GM12878 (cell line): Measurements from ENCODE around the gene HS3ST6. TPM values are rescaled to one million over a fixed set of nuclear protein-coding genes. Genes with fewer than 3 reads are reported as not detected.

Source experiments
- ATAC-seq: fragments of 200-7000 bp; cut with Tn5 transposase; 3 replicates; pipeline ENCODE4 v1.9.1; 2020; ENCODE audit warnings: mild to moderate bottlenecking, moderate library complexity
- BruUV-seq: library from RNA; stranded (reverse); fragments of 400-500 nt; replicated peaks from 2 replicates; lab custom pipeline; 2021; lab: Mats Ljungman, UMichigan
- CTCF ChIA-PET: fragments of 300-600 bp; sonication (Branson Sonifier 250); formaldehyde crosslinking; extraction: SDS; loops from one replicate; lab custom pipeline; 2021; ENCODE audit warnings: inconsistent platforms; lab: Yijun Ruan, JAX
- POLR2A ChIA-PET: fragments of 350-600 bp; formaldehyde crosslinking; extraction: SDS; loops from one replicate; lab custom pipeline; 2021; ENCODE audit warnings: inconsistent platforms; lab: Charles Lee
- RAD21 ChIA-PET: fragments of 300-600 bp; sonication (Branson Sonifier 250); formaldehyde crosslinking; loops from one replicate; lab custom pipeline; 2023; ENCODE audit warnings: antibody characterized with exemption; ENCODE audit not compliant: unreplicated experiment; lab: Charles Lee
- SMC1A ChIA-PET: fragments of 300-600 bp; sonication (Branson Sonifier 250); formaldehyde crosslinking; loops from one replicate; lab custom pipeline; 2023; ENCODE audit not compliant: unreplicated experiment, uncharacterized antibody; lab: Charles Lee
- DNase-seq: peaks from one replicate; pipeline ENCODE4 v3.0.0-alpha.2; 2011; ENCODE audit warnings: low read depth, low spot score
- FAIRE-seq: peaks from 3 replicates; lab custom pipeline; 2011; peaks lifted over from hg19 to GRCh38; lab: Jason Lieb, UNC
- H2AFZ ChIP-seq: 2 replicates; pipeline ENCODE4 v1.6.0; 2011; ENCODE audit warnings: low read depth, low read length, control low read depth; ENCODE audit not compliant: control insufficient read depth
- H3K27ac ChIP-seq: 2 replicates; pipeline ENCODE4 v1.5.1; 2011; ENCODE audit warnings: control low read depth; ENCODE audit not compliant: control insufficient read depth, insufficient read depth
- H3K27me3 ChIP-seq, 2 experiments: replicated peaks in 1 of 2; 2 replicates each; pipeline versions ENCODE4 v1.6.0 to v1.6.1; 2011; ENCODE audit warnings: low read length in 1 of 2; ENCODE audit not compliant: control insufficient read depth in 2 of 2, insufficient read depth in 2 of 2
- H3K36me3 ChIP-seq, 2 experiments: 2 replicates each; pipeline ENCODE4 v1.5.1; 2011; ENCODE audit warnings: low read length in 1 of 2; ENCODE audit not compliant: control insufficient read depth in 2 of 2, insufficient read depth in 2 of 2
- H3K4me1 ChIP-seq: 2 replicates; pipeline ENCODE4 v1.6.1; 2011; ENCODE audit warnings: mild to moderate bottlenecking, low read length, moderate library complexity, mixed read lengths; ENCODE audit not compliant: control insufficient read depth, insufficient read depth
- H3K4me2 ChIP-seq: 2 replicates; pipeline ENCODE4 v1.6.0; 2011; ENCODE audit warnings: control low read depth; ENCODE audit not compliant: control insufficient read depth, insufficient read depth
- H3K4me3 ChIP-seq: fragments of 200-600 bp; sonication (generic); 2 replicates; pipeline ENCODE4 v1.5.1; 2016
- H3K79me2 ChIP-seq: 2 replicates; pipeline ENCODE4 v1.6.0; 2011; ENCODE audit warnings: low read length; ENCODE audit not compliant: control insufficient read depth, insufficient read depth
- H3K9ac ChIP-seq: 2 replicates; pipeline ENCODE4 v1.8.0; 2011; ENCODE audit warnings: low read length, control low read depth, mixed read lengths; ENCODE audit not compliant: control insufficient read depth, insufficient read depth
- H3K9me3 ChIP-seq: replicated peaks from 3 replicates; pipeline ENCODE4 v1.5.1; 2011; ENCODE audit warnings: mild to moderate bottlenecking, low read length; ENCODE audit not compliant: control insufficient read depth, insufficient read depth
- H4K20me1 ChIP-seq: 2 replicates; pipeline ENCODE4 v1.6.0; 2011; ENCODE audit not compliant: control insufficient read depth, insufficient read depth
- CHD2 ChIP-seq: IDR thresholded peaks from 2 replicates; pipeline ENCODE4 v1.6.1; 2011; ENCODE audit warnings: low read depth, low read length, improper control_type of control experiment, borderline replicate concordance
- GABPA ChIP-seq: IDR thresholded peaks from 2 replicates; pipeline ENCODE4 v1.6.1; 2014; ENCODE audit warnings: antibody characterized with exemption, low read depth, mild to moderate bottlenecking, inconsistent platforms
- RCOR1 ChIP-seq: conservative IDR thresholded peaks from 2 replicates; pipeline ENCODE4 v1.6.1; 2012; ENCODE audit warnings: low read depth, low read length, improper control_type of control experiment
- SIN3A ChIP-seq: IDR thresholded peaks from 2 replicates; pipeline ENCODE4 v1.6.1; 2012; ENCODE audit warnings: low read depth, low read length, improper control_type of control experiment
- SIX5 ChIP-seq: IDR thresholded peaks from 2 replicates; pipeline ENCODE4 v1.6.1; 2011; ENCODE audit warnings: mild to moderate bottlenecking, low read depth, low read length, moderate library complexity; ENCODE audit not compliant: severe bottlenecking
- ZZZ3 ChIP-seq: IDR thresholded peaks from 2 replicates; pipeline ENCODE4 v1.6.1; 2011; ENCODE audit warnings: low read depth; ENCODE audit not compliant: control insufficient read depth, insufficient read length
- WGBS: methylation state at CpG from one replicate; pipeline ENCODE4 v1.1.6; 2016; ENCODE audit warnings: low lambda C conversion rate; ENCODE audit not compliant: insufficient replicate concordance, insufficient coverage; ENCODE audit errors: missing lambda C conversion rate; 5-methylcytosine and 5-hydroxymethylcytosine counted together
- in situ Hi-C: fragments of 300-500 bp; cut with MboI; formaldehyde crosslinking; loops from 9 replicates; pipeline ENCODE4 v1.14.3; 2018; ENCODE audit warnings: mixed read lengths
- intact Hi-C: fragments of 100-400 bp; cut with micrococcal nuclease; formaldehyde crosslinking; loops from one replicate; pipeline ENCODE4 v1.14.2; 2022; ENCODE audit not compliant: unreplicated experiment
- polyA plus RNA-seq, 11 experiments: library from polyadenylated mRNA; depleted of rRNA in 4 of 11; unstranded in 6 of 11; stranded (reverse) in 5 of 11; fragments of >200 nt; fragmentation: Nextera tagmentation in 4 of 11; fragmentation: Illumina TruSeq in 1 of 11; extraction: Ambion mirVana in 4 of 11; extraction: Trizol in 1 of 11; gene quantifications; 1 replicate in 1 of 11; 2 replicates in 10 of 11; pipeline versions ENCODE4 v1.2.1 to v1.2.3, GENCODE V29; 2011 to 2016; ENCODE audit warnings: inconsistent platforms in 2 of 11, missing spikeins in 2 of 11, low read depth in 1 of 11
- total RNA-seq, 4 experiments: library from RNA; depleted of rRNA in 3 of 4; stranded (reverse); fragments of >200 nt in 3 of 4; fragmentation: Illumina TruSeq in 1 of 4; extraction: Trizol in 1 of 4; gene quantifications; 2 replicates each; pipeline versions ENCODE4 v1.2.1 to v1.2.3, GENCODE V29; 2013 to 2021

HS3ST6 gene
- total and polyA plus RNA-seq, 10 of the 15 experiments (the other 5 are each of a cell fraction or from before 2014, with no cell fraction given) = not detected

- TF ChIP-seq CHD2 (no peak), SIN3A (no peak), ZZZ3 (no peak), RCOR1 (no peak)
Measured at GRCh38 chr16:1945559-1946391, 27.6 kb upstream of the HS3ST6 start (continued).

DNA sequence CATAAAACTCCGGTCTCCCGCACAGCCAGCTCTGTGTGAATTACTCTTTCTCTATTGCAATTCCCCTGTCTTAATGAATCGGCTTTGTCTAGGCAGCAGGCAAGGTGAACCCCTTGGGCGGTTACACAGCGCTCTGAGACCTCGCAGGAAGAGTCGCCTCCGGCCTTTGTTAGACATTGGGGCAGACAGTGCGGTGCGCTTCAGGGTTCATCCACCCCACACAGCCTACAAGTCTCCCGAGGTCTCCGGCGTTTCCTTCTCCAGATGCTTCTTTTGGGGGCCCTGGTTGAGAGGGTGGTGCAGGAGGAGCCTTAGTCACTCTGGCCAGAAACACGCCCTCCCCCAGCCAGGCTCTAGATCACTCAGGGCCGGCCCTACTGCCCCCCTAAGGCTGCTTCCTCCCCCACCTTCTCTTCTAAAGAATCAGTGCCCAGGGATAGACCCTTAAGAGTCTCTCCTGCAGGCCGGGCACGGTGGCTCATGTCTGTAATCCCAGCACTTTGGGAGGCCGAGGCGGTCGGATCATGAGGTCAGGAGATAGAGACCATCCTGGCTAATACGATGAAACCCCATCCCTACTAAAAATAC, 26.5 kb upstream of the HS3ST6 start:
- in situ Hi-C loops (no loop called here), intact Hi-C loops (no loop called here)
- Histone ChIP-seq H3K27ac (no peak overlapping the region), H3K4me2 (no peak overlapping the region), H4K20me1 (no peaks in the 10 kb centered on the region), H3K79me2 (peaks cover 18% of the 10 kb centered on the region), H2AFZ (no peak overlapping the region), H3K36me3 (no peaks in the 10 kb centered on the region; a peak in 2 of 4 replicates), H3K4me3 (no peak overlapping the region), H3K9me3 (no peaks in the 10 kb centered on the region), H3K4me1 (peaks cover 10% of the 10 kb centered on the region; the same call in 1 of the 2 replicates), H3K9ac (no peak overlapping the region), H3K27me3 (no peaks in the 10 kb centered on the region)
- ATAC-seq = no peak
- ChIA-PET SMC1A (interaction anchor here (1.0 to 1.2 kb wide), 2 partner anchors 12 to 67 kb away, joined by 3 read pairs; no protein-coding TSS in a partner anchor), CTCF (interaction anchor here (1.8 kb wide), 1 partner anchor 16 kb away, joined by 4 read pairs; no protein-coding TSS in a partner anchor), RAD21 (no interaction called here), POLR2A (interaction anchor here (0.5 to 0.6 kb wide), 2 partner anchors 43 to 104 kb away, joined by 3 to 6 read pairs; no protein-coding TSS in a partner anchor)
- no TSS peak for BruUV-seq
- DNase-seq = no peak
- 87% methylated on average over 21 of the region's 21 CpGs for WGBS
- no peak for FAIRE-seq
- no peak for TF ChIP-seq SIX5
- no peak for TF ChIP-seq GABPA
